Smooth muscle cell (in vitro differentiated cells): ENCODE data around the gene PIAS4. TPM values are rescaled to one million over a fixed set of nuclear protein-coding genes. Genes with fewer than 3 reads are reported as not detected.

Experiments used
- DNase-seq: peaks from one replicate; lab custom pipeline; 2025; ENCODE audit not compliant: unreplicated experiment; lab: John Stamatoyannopoulos, UW
- H2AFZ ChIP-seq: fragments of 200-600 bp; sonication (generic); 2 replicates; pipeline ENCODE4 v1.6.0; 2016; ENCODE audit warnings: antibody characterized with exemption, low read depth, mild to moderate bottlenecking
- H3F3A ChIP-seq: fragments of 200-600 bp; sonication (generic); 2 replicates; pipeline ENCODE4 v1.6.0; 2017; ENCODE audit warnings: antibody characterized with exemption, low read depth
- H3K27ac ChIP-seq: fragments of 200-600 bp; sonication (generic); 2 replicates; pipeline ENCODE4 v1.5.1; 2016; ENCODE audit warnings: low read depth, mild to moderate bottlenecking
- H3K27me3 ChIP-seq: fragments of 200-600 bp; sonication (generic); 2 replicates; pipeline ENCODE4 v1.6.1; 2016; ENCODE audit warnings: low read depth, mild to moderate bottlenecking
- H3K36me3 ChIP-seq: fragments of 200-600 bp; sonication (generic); 2 replicates; pipeline ENCODE4 v1.5.1; 2016; ENCODE audit warnings: low read depth
- H3K4me1 ChIP-seq: fragments of 200-600 bp; sonication (generic); 2 replicates; pipeline ENCODE4 v1.5.1; 2016; ENCODE audit warnings: low read depth
- H3K4me2 ChIP-seq: fragments of 200-600 bp; sonication (generic); 2 replicates; pipeline ENCODE4 v1.6.0; 2016; ENCODE audit warnings: mild to moderate bottlenecking
- H3K4me3 ChIP-seq: fragments of 200-600 bp; sonication (generic); 2 replicates; pipeline ENCODE4 v1.5.1; 2016; ENCODE audit warnings: mild to moderate bottlenecking
- H3K79me2 ChIP-seq: fragments of 200-600 bp; sonication (generic); 2 replicates; pipeline ENCODE4 v1.6.0; 2016; ENCODE audit warnings: low read depth, mild to moderate bottlenecking
- H3K9ac ChIP-seq: fragments of 200-600 bp; sonication (generic); 2 replicates; pipeline ENCODE4 v1.6.0; 2016; ENCODE audit warnings: low read depth
- H3K9me3 ChIP-seq: fragments of 200-600 bp; sonication (generic); replicated peaks from 2 replicates; pipeline ENCODE4 v1.5.1; 2016; ENCODE audit warnings: low read depth
- H4K20me1 ChIP-seq: fragments of 200-600 bp; sonication (generic); 2 replicates; pipeline ENCODE4 v1.6.0; 2016; ENCODE audit warnings: low read depth
- CTCF ChIP-seq: fragments of 200-600 bp; sonication (generic); IDR thresholded peaks from 2 replicates; pipeline ENCODE4 v1.5.1; 2017; ENCODE audit warnings: borderline replicate concordance, mild to moderate bottlenecking, antibody characterized with exemption; ENCODE audit not compliant: insufficient read depth, poor library complexity, severe bottlenecking
- WGBS: methylation state at CpG from one replicate; pipeline ENCODE4 v1.1.7; 2016; ENCODE audit warnings: low lambda C conversion rate; 5-methylcytosine and 5-hydroxymethylcytosine counted together
- polyA plus RNA-seq: library from polyadenylated mRNA; unstranded; fragments of >200 nt; fragmentation: Nextera tagmentation; extraction: Ambion mirVana; gene quantifications from 2 replicates; pipeline ENCODE4 v1.2.1, GENCODE V29; 2016
- total RNA-seq: library from RNA; depleted of rRNA; stranded (reverse); fragments of >200 nt; gene quantifications from 2 replicates; pipeline ENCODE4 v1.2.3, GENCODE V29; 2014

PIAS4 gene
- total and polyA plus RNA-seq, 2 experiments from 2014 or later = 8.1 to 17.3 TPM

GRCh38 chr19:4043966-4044715, 36.6 kb downstream of the PIAS4 start:
- no peak for TF ChIP-seq CTCF
- no peaks in the 10 kb centered on the region for H3K4me1 ChIP-seq
- no peak overlapping the region for H3K4me3 ChIP-seq
- 94% methylated on average over 19 of the region's 31 CpGs for WGBS
- H3K79me2 ChIP-seq = peaks cover 60% of the 10 kb centered on the region
- H3K27me3 ChIP-seq = no peaks in the 10 kb centered on the region
- no peak for DNase-seq
- peaks cover 2% of the 10 kb centered on the region for H3F3A ChIP-seq
- H3K36me3 ChIP-seq = no peaks in the 10 kb centered on the region
- H3K27ac ChIP-seq = no peak overlapping the region
- H2AFZ ChIP-seq = no peak overlapping the region
- no peak overlapping the region for H3K4me2 ChIP-seq
- H3K9me3 ChIP-seq = no peaks in the 10 kb centered on the region
- no peak overlapping the region for H3K9ac ChIP-seq
- peaks cover 93% of the 10 kb centered on the region for H4K20me1 ChIP-seq

GRCh38 chr19:4044990-4045465, 37.5 kb downstream of the PIAS4 start:
- peaks cover 95% of the 10 kb centered on the region for H4K20me1 ChIP-seq
- WGBS = 94% methylated on average over 21 of the region's 21 CpGs
- H3K79me2 ChIP-seq = peaks cover 69% of the 10 kb centered on the region
- no peaks in the 10 kb centered on the region for H3F3A ChIP-seq
- H3K9ac ChIP-seq = no peak overlapping the region
- no peak overlapping the region for H3K4me3 ChIP-seq
- H3K9me3 ChIP-seq = no peaks in the 10 kb centered on the region
- H3K4me2 ChIP-seq = no peak overlapping the region
- H3K4me1 ChIP-seq = no peaks in the 10 kb centered on the region
- DNase-seq = no peak
- no peak overlapping the region for H3K27ac ChIP-seq
- no peaks in the 10 kb centered on the region for H3K27me3 ChIP-seq
- H2AFZ ChIP-seq = no peak overlapping the region
- TF ChIP-seq CTCF = no peak
- no peaks in the 10 kb centered on the region for H3K36me3 ChIP-seq

GRCh38 chr19:4045597-4046361, 38.2 kb downstream of the PIAS4 start:
- H3K79me2 ChIP-seq = peaks cover 77% of the 10 kb centered on the region
- no peak for DNase-seq
- WGBS = 96% methylated on average over 25 of the region's 32 CpGs
- H3K4me3 ChIP-seq = no peak overlapping the region
- no peaks in the 10 kb centered on the region for H3K27me3 ChIP-seq
- H3K36me3 ChIP-seq = no peaks in the 10 kb centered on the region
- no peak overlapping the region for H3K4me2 ChIP-seq
- no peaks in the 10 kb centered on the region for H3K4me1 ChIP-seq
- no peaks in the 10 kb centered on the region for H3F3A ChIP-seq
- peaks cover 95% of the 10 kb centered on the region for H4K20me1 ChIP-seq
- H3K27ac ChIP-seq = no peak overlapping the region
- no peaks in the 10 kb centered on the region for H3K9me3 ChIP-seq
- H3K9ac ChIP-seq = no peak overlapping the region
- no peak for TF ChIP-seq CTCF
- H2AFZ ChIP-seq = no peak overlapping the region

GRCh38 chr19:4046362-4046691, 38.8 kb downstream of the PIAS4 start:
- TF ChIP-seq CTCF = no peak
- Histone ChIP-seq H3K27ac (no peak overlapping the region), H3K4me3 (no peak overlapping the region), H2AFZ (no peak overlapping the region), H3K4me1 (no peaks in the 10 kb centered on the region), H3K9ac (no peak overlapping the region), H3F3A (no peaks in the 10 kb centered on the region), H3K36me3 (no peaks in the 10 kb centered on the region), H3K4me2 (no peak overlapping the region), H3K79me2 (peaks cover 82% of the 10 kb centered on the region), H3K27me3 (no peaks in the 10 kb centered on the region), H3K9me3 (no peaks in the 10 kb centered on the region), H4K20me1 (peaks cover 95% of the 10 kb centered on the region)
- DNase-seq = no peak
- WGBS = 95% methylated on average over 7 of the region's 7 CpGs
